Astrocyte (in vitro differentiated cells and primary cell): Measurements from ENCODE around the gene GOLGA6L1. TPM values are rescaled to one million over a fixed set of nuclear protein-coding genes. Genes with fewer than 3 reads are reported as not detected.
"Not testable (repeated sequence)": the region's sequence is repeated elsewhere in the genome, so short reads cannot be mapped to it uniquely, and the experiment has no call there.

Source experiments
- DNase-seq: peaks from one replicate; pipeline ENCODE4 v3.0.0-alpha.2; 2010; ENCODE audit warnings: low read depth
- FAIRE-seq: peaks from 2 replicates; lab custom pipeline; 2011; peaks lifted over from hg19 to GRCh38; lab: Jason Lieb, UNC
- H2AFZ ChIP-seq: 2 replicates; pipeline ENCODE4 v1.6.0; 2012; ENCODE audit warnings: low read depth, low read length, inconsistent platforms
- H3K27ac ChIP-seq: 2 replicates; pipeline ENCODE4 v1.5.1; 2011; ENCODE audit warnings: low read depth, low read length, inconsistent platforms
- H3K27me3 ChIP-seq: 2 replicates; pipeline ENCODE4 v1.6.0; 2011; ENCODE audit warnings: low read length, inconsistent platforms; ENCODE audit not compliant: insufficient read depth
- H3K36me3 ChIP-seq: 2 replicates; pipeline ENCODE4 v1.5.1; 2011; ENCODE audit warnings: low read length, inconsistent platforms; ENCODE audit not compliant: insufficient read depth
- H3K4me1 ChIP-seq: 2 replicates; pipeline ENCODE4 v1.5.1; 2011; ENCODE audit warnings: low read length, inconsistent platforms; ENCODE audit not compliant: insufficient read depth
- H3K4me2 ChIP-seq: 2 replicates; pipeline ENCODE4 v1.6.0; 2012; ENCODE audit warnings: low read length, inconsistent platforms
- H3K4me3 ChIP-seq: 2 replicates; pipeline ENCODE4 v1.5.1; 2011; ENCODE audit warnings: low read depth, mild to moderate bottlenecking, low read length, inconsistent platforms; ENCODE audit not compliant: insufficient read depth
- H3K79me2 ChIP-seq: 2 replicates; pipeline ENCODE4 v1.6.0; 2012; ENCODE audit warnings: mild to moderate bottlenecking, low read length, inconsistent platforms; ENCODE audit not compliant: insufficient read depth
- H3K9ac ChIP-seq: 2 replicates; pipeline ENCODE4 v1.6.0; 2012; ENCODE audit warnings: mild to moderate bottlenecking, low read length, inconsistent platforms
- H3K9me3 ChIP-seq: 2 replicates; pipeline ENCODE4 v1.5.1; 2012; ENCODE audit warnings: low read depth, mild to moderate bottlenecking, low read length, inconsistent platforms; ENCODE audit not compliant: insufficient read depth
- H4K20me1 ChIP-seq: 2 replicates; pipeline ENCODE4 v1.6.0; 2012; ENCODE audit warnings: low read length, inconsistent platforms; ENCODE audit not compliant: insufficient read depth
- H3K27ac Mint-ChIP-seq: one replicate; pipeline ENCODE4 v1.8.0; 2021; ENCODE audit warnings: mild to moderate bottlenecking, mixed read lengths; ENCODE audit not compliant: unreplicated experiment
- H3K27me3 Mint-ChIP-seq: one replicate; pipeline ENCODE4 v1.8.0; 2021; ENCODE audit warnings: low read depth, mixed read lengths; ENCODE audit not compliant: unreplicated experiment
- H3K36me3 Mint-ChIP-seq: one replicate; pipeline ENCODE4 v1.8.0; 2021; ENCODE audit warnings: low read depth, mixed read lengths; ENCODE audit not compliant: unreplicated experiment
- H3K4me1 Mint-ChIP-seq: one replicate; pipeline ENCODE4 v1.8.0; 2021; ENCODE audit warnings: low read depth, mixed read lengths; ENCODE audit not compliant: unreplicated experiment
- H3K4me3 Mint-ChIP-seq: one replicate; pipeline ENCODE4 v1.8.0; 2021; ENCODE audit warnings: mild to moderate bottlenecking, moderate library complexity, mixed read lengths; ENCODE audit not compliant: unreplicated experiment
- H3K9me3 Mint-ChIP-seq: one replicate; pipeline ENCODE4 v1.8.0; 2021; ENCODE audit warnings: mild to moderate bottlenecking, mixed read lengths; ENCODE audit not compliant: unreplicated experiment
- EZH2 ChIP-seq: IDR thresholded peaks from 2 replicates; pipeline ENCODE4 v1.6.1; 2012; ENCODE audit warnings: mild to moderate bottlenecking, low read length, inconsistent platforms; ENCODE audit not compliant: insufficient read depth
- total RNA-seq: library from RNA; stranded (reverse); gene quantifications from 2 replicates; pipeline ENCODE4 v1.2.1, GENCODE V29; 2021
- TF ChIP-seq, protein P1 (sequence below): IDR thresholded peaks from 2 replicates; pipeline ENCODE4 v1.5.1; 2011; ENCODE audit warnings: low read depth, mild to moderate bottlenecking, inconsistent platforms, low read length, moderate library complexity; ENCODE audit not compliant: insufficient read depth

The GOLGA6L1 gene
- total RNA-seq, 1 donor from 2014 or later, result not detected

DNA sequence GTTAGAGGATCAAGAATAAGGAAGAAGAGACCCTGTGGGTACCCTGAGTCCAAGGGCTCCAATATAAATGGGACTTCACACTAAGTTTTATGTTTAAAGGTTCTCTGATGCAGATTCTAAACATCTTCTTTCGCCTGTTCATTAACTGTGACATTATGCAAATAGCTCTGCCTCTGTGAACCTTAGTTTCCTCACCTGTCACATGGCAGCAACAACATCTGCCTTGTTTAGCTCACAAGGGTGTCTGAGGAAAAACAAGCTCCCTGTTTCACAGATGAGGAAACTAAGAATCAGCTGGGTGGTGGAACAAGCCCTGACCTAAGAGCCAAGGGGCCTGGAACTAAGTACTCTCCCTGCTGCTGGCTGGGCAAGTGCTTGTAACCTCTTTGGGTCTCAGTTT lies 40.8 kb downstream of the GOLGA6L1 start:
- Histone ChIP-seq H3K27ac (no peak overlapping the region), H2AFZ (no peak overlapping the region), H3K4me2 (no peak overlapping the region), H3K4me3 (no peak overlapping the region), H3K79me2 (no peaks in the 10 kb centered on the region), H3K4me1 (no peaks in the 10 kb centered on the region), H3K9ac (no peak overlapping the region), H4K20me1 (no peaks in the 10 kb centered on the region), H3K27me3 (no peaks in the 10 kb centered on the region), H3K9me3 (no peaks in the 10 kb centered on the region), H3K36me3 (no peaks in the 10 kb centered on the region)
- Mint-ChIP-seq H3K36me3 (no peaks in the 10 kb centered on the region), H3K27me3 (no peaks in the 10 kb centered on the region), H3K4me3 (no peak overlapping the region), H3K9me3 (no peaks in the 10 kb centered on the region), H3K4me1 (peaks cover under 1% of the 10 kb centered on the region), H3K27ac (no peak overlapping the region)
- no peak for DNase-seq
- FAIRE-seq, result no peak
- TF ChIP-seq, protein P1, sequence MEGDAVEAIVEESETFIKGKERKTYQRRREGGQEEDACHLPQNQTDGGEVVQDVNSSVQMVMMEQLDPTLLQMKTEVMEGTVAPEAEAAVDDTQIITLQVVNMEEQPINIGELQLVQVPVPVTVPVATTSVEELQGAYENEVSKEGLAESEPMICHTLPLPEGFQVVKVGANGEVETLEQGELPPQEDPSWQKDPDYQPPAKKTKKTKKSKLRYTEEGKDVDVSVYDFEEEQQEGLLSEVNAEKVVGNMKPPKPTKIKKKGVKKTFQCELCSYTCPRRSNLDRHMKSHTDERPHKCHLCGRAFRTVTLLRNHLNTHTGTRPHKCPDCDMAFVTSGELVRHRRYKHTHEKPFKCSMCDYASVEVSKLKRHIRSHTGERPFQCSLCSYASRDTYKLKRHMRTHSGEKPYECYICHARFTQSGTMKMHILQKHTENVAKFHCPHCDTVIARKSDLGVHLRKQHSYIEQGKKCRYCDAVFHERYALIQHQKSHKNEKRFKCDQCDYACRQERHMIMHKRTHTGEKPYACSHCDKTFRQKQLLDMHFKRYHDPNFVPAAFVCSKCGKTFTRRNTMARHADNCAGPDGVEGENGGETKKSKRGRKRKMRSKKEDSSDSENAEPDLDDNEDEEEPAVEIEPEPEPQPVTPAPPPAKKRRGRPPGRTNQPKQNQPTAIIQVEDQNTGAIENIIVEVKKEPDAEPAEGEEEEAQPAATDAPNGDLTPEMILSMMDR, result no peak
- TF ChIP-seq EZH2, result no peak

DNA sequence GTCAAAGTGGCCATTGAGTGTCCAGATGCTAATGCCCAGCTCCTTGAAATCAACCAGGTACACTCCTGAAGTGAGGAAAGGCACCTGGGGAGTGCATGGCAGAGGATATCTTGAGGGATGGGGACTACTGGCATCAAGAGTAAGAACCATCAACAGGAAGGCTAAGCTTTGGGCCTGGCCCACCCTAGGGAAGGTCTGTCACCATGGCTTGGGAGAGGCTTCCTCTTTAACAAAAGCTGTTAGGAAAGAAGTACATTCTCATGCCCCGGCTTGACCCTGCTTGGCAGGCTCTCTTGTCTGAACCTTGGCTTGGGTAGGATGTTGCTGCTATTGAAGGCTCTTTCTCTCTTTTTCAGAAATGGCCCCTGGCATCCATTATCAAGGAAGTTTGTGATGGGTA lies 53.5 kb downstream of the GOLGA6L1 start:
- H3K36me3 Mint-ChIP-seq, result no peaks in the 10 kb centered on the region
- H3K4me1 Mint-ChIP-seq, result no peaks in the 10 kb centered on the region
- no peaks in the 10 kb centered on the region for H3K27me3 ChIP-seq
- no peak overlapping the region for H2AFZ ChIP-seq
- H3K79me2 ChIP-seq, result no peaks in the 10 kb centered on the region
- no peak overlapping the region for H3K27ac Mint-ChIP-seq
- H3K9me3 Mint-ChIP-seq, result no peaks in the 10 kb centered on the region
- H3K27ac ChIP-seq, result no peak overlapping the region
- no peak overlapping the region for H3K4me3 Mint-ChIP-seq
- no peak for FAIRE-seq
- peaks cover 9% of the 10 kb centered on the region for H3K27me3 Mint-ChIP-seq
- TF ChIP-seq EZH2, result no peak
- TF ChIP-seq, protein P1, result no peak
- no peaks in the 10 kb centered on the region for H4K20me1 ChIP-seq
- no peak overlapping the region for H3K4me2 ChIP-seq
- H3K4me3 ChIP-seq, result no peak overlapping the region
- no peaks in the 10 kb centered on the region for H3K4me1 ChIP-seq
- H3K9ac ChIP-seq, result no peak overlapping the region
- no peaks in the 10 kb centered on the region for H3K36me3 ChIP-seq
- DNase-seq, result no peak
- no peaks in the 10 kb centered on the region for H3K9me3 ChIP-seq

DNA sequence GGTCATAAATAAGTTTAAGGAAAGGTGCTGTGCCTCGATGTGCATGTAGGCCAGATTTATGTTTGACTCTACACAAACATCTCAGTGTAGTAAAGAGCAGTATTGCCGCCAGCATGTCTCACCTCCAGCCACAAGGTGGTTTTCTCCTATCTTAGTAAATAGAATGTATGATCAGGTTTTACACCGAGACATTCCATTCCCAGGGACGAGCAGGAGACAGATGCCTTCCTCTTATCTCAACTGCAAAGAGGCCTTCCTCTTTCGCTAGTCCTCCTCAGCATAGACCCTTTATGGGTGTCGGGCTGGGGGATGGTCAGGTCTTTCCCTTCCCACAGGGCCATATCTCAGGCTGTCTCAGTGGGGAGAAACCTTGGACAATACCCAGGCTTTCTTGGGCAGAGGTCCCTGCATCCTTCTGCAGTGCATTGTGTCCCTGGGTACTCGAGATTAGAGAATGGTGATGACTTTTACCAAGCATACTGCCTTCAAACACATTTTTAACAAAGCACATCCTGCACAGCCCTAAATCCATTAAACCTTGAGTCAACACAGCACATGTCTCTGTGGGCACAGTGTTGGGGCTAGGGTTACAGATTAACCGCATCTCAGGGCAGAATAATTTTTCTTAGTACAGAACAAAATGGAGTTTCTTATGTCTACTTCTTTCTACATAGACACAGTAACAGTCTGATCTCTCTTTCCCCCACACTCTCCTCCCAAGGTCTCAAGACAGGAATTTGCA lies 54.5 kb downstream of the GOLGA6L1 start:
- H3K4me3 ChIP-seq, H3K4me1 Mint-ChIP-seq, H4K20me1 ChIP-seq, H3K36me3 ChIP-seq, H3K27me3 ChIP-seq, H3K4me3 Mint-ChIP-seq, H3K9me3 ChIP-seq, FAIRE-seq, H3K27ac Mint-ChIP-seq, H3K9me3 Mint-ChIP-seq, H3K27ac ChIP-seq, H3K27me3 Mint-ChIP-seq, H2AFZ ChIP-seq, H3K36me3 Mint-ChIP-seq, H3K4me1 ChIP-seq, H3K79me2 ChIP-seq, H3K9ac ChIP-seq, DNase-seq, H3K4me2 ChIP-seq: not testable (repeated sequence)
